ENCODE measurements around the gene PKNOX2. TPM values are rescaled to one million over a fixed set of nuclear protein-coding genes. Genes with fewer than 3 reads are reported as not detected.

Gene PKNOX2
- total RNA-seq, 1 donor from 2014 or later = not detected

GRCh38 chr11:125379565-125379964, 215.0 kb downstream of the PKNOX2 start:
- Mint-ChIP-seq H3K4me3 (no peak overlapping the region), H3K27ac (no peak overlapping the region), H3K4me1 (no peaks in the 10 kb centered on the region), H3K9me3 (no peaks in the 10 kb centered on the region), H3K36me3 (ENCODE audit: low read depth) (no peaks in the 10 kb centered on the region), H3K27me3 (peaks cover 14% of the 10 kb centered on the region)
- ChIA-PET CTCF (no interaction called here), POLR2A (no interaction called here)
- TF ChIP-seq CTCF (IDR thresholded peaks at IDR 0.05) = no peak
- ATAC-seq (ENCODE audit: low read depth) = no peak
- DNase-seq = no peak
- intact Hi-C loops (cut with micrococcal nuclease) = no loop called here

GRCh38 chr11:125379981-125380380, 215.4 kb downstream of the PKNOX2 start:
- intact Hi-C loops (cut with micrococcal nuclease) = no loop called here
- no peak for ATAC-seq (ENCODE audit: low read depth)
- no peak overlapping the region for H3K27ac Mint-ChIP-seq
- DNase-seq = no peak
- peaks cover 14% of the 10 kb centered on the region for H3K27me3 Mint-ChIP-seq
- ChIA-PET POLR2A (no interaction called here), CTCF (no interaction called here)
- H3K36me3 Mint-ChIP-seq (ENCODE audit: low read depth) = no peaks in the 10 kb centered on the region
- no peaks in the 10 kb centered on the region for H3K9me3 Mint-ChIP-seq
- no peak overlapping the region for H3K4me3 Mint-ChIP-seq
- no peaks in the 10 kb centered on the region for H3K4me1 Mint-ChIP-seq
- no peak for TF ChIP-seq CTCF (IDR thresholded peaks at IDR 0.05)

GRCh38 chr11:125380756-125381445, 216.3 kb downstream of the PKNOX2 start:
- H3K27me3 Mint-ChIP-seq = peaks cover 11% of the 10 kb centered on the region
- intact Hi-C loops (cut with micrococcal nuclease) = no loop called here
- CTCF ChIA-PET = no interaction called here
- no peaks in the 10 kb centered on the region for H3K36me3 Mint-ChIP-seq (ENCODE audit: low read depth)
- ATAC-seq (ENCODE audit: low read depth) = no peak
- no peak overlapping the region for H3K4me3 Mint-ChIP-seq
- TF ChIP-seq CTCF (IDR thresholded peaks at IDR 0.05) = no peak
- POLR2A ChIA-PET = interaction anchor here (0.5 kb wide), 1 partner anchor 1549 kb away, joined by 6 read pairs; no protein-coding TSS in a partner anchor
- H3K9me3 Mint-ChIP-seq = no peaks in the 10 kb centered on the region
- H3K4me1 Mint-ChIP-seq = no peaks in the 10 kb centered on the region
- H3K27ac Mint-ChIP-seq = no peak overlapping the region
- DNase-seq = no peak

- intact Hi-C loops (cut with micrococcal nuclease) = no loop called here
- DNase-seq (no peak), ATAC-seq (ENCODE audit: low read depth) (no peak)
- no peaks in the 10 kb centered on the region for H3K4me1 Mint-ChIP-seq
- ChIA-PET CTCF (interaction anchor here (1.5 kb wide), 1 partner anchor 23 kb away, joined by 4 read pairs; no protein-coding TSS in a partner anchor), POLR2A (no interaction called here)
- H3K27me3 Mint-ChIP-seq = peaks cover 8% of the 10 kb centered on the region
- no peak overlapping the region for H3K4me3 Mint-ChIP-seq
- no peak overlapping the region for H3K27ac Mint-ChIP-seq
- no peaks in the 10 kb centered on the region for H3K9me3 Mint-ChIP-seq
- no peak for TF ChIP-seq CTCF (IDR thresholded peaks at IDR 0.05)
- no peaks in the 10 kb centered on the region for H3K36me3 Mint-ChIP-seq (ENCODE audit: low read depth)
Measured at GRCh38 chr11:125381499-125382044, 217.0 kb downstream of the PKNOX2 start.

- H3K9me3 Mint-ChIP-seq = no peaks in the 10 kb centered on the region
- H3K36me3 Mint-ChIP-seq (ENCODE audit: low read depth) = no peaks in the 10 kb centered on the region
- H3K4me3 Mint-ChIP-seq = no peak overlapping the region
- ChIA-PET POLR2A (no interaction called here), CTCF (interaction anchor here (1.5 kb wide), 1 partner anchor 22 kb away, joined by 4 read pairs; no protein-coding TSS in a partner anchor)
- TF ChIP-seq CTCF (IDR thresholded peaks at IDR 0.05) = no peak
- H3K27me3 Mint-ChIP-seq = peaks cover 6% of the 10 kb centered on the region
- no peak overlapping the region for H3K27ac Mint-ChIP-seq
- intact Hi-C loops (cut with micrococcal nuclease) = no loop called here
- H3K4me1 Mint-ChIP-seq = no peaks in the 10 kb centered on the region
- ATAC-seq (ENCODE audit: low read depth) (no peak), DNase-seq (no peak)
Measured at GRCh38 chr11:125382314-125382791, 217.8 kb downstream of the PKNOX2 start.
